ENCODE measurements around the gene PCDHA5.
"Not testable (repeated sequence)": the region's sequence is repeated elsewhere in the genome, so short reads cannot be mapped to it uniquely, and the experiment has no call there.

Gene PCDHA5

DNA sequence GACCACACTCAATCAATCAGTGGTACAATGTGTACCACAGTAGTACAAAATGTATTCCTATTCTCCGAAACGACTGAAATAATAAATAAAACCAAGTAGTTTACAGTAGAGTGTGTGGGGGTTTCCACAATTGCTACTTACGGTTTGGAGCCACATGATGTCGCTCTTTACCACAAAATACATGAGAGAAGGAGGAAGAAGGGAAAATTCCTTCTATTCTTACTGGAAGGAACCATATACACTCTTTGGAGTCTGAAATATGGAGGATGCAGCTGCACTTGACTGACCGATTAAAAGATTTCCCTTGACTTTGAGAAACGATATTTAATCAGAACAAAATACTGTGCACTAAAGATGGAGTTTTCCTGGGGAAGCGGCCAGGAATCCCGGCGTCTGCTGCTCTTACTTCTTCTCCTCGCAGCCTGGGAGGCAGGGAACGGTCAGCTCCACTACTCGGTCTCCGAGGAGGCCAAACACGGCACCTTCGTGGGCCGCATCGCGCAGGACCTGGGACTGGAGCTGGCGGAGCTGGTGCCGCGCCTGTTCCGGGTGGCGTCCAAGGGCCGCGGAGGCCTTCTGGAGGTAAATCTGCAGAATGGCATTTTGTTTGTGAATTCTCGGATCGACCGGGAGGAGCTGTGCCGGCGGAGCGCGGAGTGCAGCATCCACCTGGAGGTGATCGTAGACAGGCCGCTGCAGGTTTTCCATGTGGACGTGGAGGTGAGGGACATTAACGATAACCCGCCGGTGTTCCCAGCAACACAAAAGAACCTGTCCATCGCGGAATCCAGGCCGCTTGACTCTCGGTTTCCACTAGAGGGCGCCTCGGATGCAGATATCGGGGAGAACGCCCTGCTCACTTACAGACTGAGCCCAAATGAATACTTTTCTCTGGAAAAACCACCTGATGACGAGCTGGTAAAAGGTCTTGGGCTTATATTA is 14.3 kb upstream of the PCDHA5 start, which contains the start of gene PCDHA4:
Gene PCDHA4 (plus strand): TSS at position 235 of the 942 bp plus-strand sequence.
- H3K4me3 ChIP-seq (ENCODE audit: low read depth, low read length) = no peak within 1 kb of the TSS

GRCh38 chr5:140808241-140808888 is 13.0 kb upstream of the PCDHA5 start:
- not testable (repeated sequence) for H3K4me3 ChIP-seq (ENCODE audit: low read depth, low read length)

More for the DNA sequence above, 14.3 kb upstream of the PCDHA5 start, which contains the start of gene PCDHA4:
- TF ChIP-seq, protein P1, sequence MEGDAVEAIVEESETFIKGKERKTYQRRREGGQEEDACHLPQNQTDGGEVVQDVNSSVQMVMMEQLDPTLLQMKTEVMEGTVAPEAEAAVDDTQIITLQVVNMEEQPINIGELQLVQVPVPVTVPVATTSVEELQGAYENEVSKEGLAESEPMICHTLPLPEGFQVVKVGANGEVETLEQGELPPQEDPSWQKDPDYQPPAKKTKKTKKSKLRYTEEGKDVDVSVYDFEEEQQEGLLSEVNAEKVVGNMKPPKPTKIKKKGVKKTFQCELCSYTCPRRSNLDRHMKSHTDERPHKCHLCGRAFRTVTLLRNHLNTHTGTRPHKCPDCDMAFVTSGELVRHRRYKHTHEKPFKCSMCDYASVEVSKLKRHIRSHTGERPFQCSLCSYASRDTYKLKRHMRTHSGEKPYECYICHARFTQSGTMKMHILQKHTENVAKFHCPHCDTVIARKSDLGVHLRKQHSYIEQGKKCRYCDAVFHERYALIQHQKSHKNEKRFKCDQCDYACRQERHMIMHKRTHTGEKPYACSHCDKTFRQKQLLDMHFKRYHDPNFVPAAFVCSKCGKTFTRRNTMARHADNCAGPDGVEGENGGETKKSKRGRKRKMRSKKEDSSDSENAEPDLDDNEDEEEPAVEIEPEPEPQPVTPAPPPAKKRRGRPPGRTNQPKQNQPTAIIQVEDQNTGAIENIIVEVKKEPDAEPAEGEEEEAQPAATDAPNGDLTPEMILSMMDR (IDR thresholded peaks at IDR 0.05; ENCODE audit: borderline replicate concordance, insufficient read depth, low read depth, low read length) = peak; percentile 24; the same call in 1 of the 2 replicates

DNA sequence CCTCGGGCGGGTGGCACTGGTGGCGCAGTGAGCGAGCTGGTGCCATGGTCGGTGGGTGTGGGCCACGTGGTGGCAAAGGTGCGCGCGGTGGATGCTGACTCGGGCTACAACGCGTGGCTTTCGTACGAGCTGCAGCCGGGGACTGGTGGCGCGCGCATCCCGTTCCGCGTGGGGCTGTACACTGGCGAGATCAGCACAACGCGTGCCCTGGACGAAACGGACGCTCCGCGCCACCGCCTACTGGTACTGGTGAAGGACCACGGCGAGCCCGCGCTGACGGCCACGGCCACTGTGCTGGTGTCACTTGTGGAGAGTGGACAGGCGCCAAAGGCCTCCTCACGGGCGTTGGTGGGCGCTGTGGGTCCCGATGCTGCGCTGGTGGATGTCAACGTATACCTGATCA is 12.5 kb upstream of the PCDHA5 start:
- TF ChIP-seq, protein P1 (IDR thresholded peaks at IDR 0.05; ENCODE audit: borderline replicate concordance, insufficient read depth, low read depth, low read length) = no peak
- H3K4me3 ChIP-seq (ENCODE audit: low read depth, low read length) = no peak overlapping the region

DNA sequence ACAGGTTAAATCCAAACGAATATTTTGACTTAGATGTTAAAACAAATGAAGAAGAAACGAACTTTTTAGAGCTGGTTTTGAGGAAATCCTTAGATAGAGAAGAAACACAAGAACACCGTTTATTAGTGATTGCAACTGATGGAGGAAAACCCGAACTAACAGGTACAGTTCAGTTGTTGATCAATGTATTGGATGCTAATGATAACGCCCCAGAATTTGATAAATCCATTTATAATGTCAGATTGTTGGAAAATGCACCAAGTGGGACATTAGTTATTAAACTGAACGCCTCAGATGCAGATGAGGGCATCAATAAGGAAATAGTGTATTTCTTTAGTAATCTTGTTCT is 842 bp downstream of the PCDHA5 start:
- TF ChIP-seq, protein P1 (IDR thresholded peaks at IDR 0.05; ENCODE audit: borderline replicate concordance, insufficient read depth, low read depth, low read length) = no peak
- no peak overlapping the region for H3K4me3 ChIP-seq (ENCODE audit: low read depth, low read length)

DNA sequence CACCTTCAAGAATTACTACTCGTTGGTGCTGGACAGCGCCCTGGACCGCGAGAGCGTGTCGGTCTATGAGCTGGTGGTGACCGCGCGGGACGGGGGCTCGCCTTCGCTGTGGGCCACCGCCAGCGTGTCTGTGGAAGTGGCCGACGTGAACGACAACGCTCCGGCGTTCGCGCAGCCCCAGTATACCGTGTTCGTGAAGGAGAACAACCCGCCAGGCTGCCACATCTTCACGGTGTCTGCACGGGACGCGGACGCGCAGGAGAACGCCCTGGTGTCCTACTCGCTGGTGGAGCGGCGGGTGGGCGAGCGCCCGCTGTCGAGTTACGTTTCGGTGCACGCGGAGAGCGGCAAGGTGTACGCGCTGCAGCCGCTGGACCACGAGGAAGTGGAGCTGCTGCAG is 1.6 kb downstream of the PCDHA5 start:
- not testable (repeated sequence) for H3K4me3 ChIP-seq (ENCODE audit: low read depth, low read length)

DNA sequence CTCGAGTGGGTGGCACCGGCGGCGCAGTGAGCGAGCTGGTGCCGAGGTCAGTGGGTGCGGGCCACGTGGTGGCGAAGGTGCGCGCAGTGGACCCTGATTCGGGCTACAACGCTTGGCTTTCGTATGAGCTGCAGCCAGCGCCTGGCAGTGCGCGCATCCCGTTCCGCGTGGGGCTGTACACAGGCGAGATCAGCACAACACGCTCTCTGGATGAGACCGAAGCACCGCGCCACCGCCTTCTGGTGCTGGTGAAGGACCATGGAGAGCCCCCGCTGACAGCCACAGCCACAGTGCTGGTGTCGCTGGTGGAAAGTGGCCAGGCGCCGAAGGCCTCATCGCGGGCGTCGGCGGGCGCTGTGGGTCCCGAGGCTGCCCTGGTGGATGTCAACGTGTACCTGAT is 2.1 kb downstream of the PCDHA5 start:
- TF ChIP-seq, protein P1 (IDR thresholded peaks at IDR 0.05; ENCODE audit: borderline replicate concordance, insufficient read depth, low read depth, low read length) = no peak
- H3K4me3 ChIP-seq (ENCODE audit: low read depth, low read length) = no peak overlapping the region

- TF ChIP-seq, protein P1 (IDR thresholded peaks at IDR 0.05; ENCODE audit: borderline replicate concordance, insufficient read depth, low read depth, low read length) = no peak
- no peak within 1 kb of the TSS for H3K4me3 ChIP-seq (ENCODE audit: low read depth, low read length)
Observed at GRCh38 chr5:140827704-140828361, 6.4 kb downstream of the PCDHA5 start, which contains the start of gene PCDHA6. Gene PCDHA6 (plus strand): TSS chr5:140827960. CDS start chr5:140828092, 132 bp downstream.

All from GM12875 (cell line).